ENCODE data around the gene FBXO11.

DNA sequence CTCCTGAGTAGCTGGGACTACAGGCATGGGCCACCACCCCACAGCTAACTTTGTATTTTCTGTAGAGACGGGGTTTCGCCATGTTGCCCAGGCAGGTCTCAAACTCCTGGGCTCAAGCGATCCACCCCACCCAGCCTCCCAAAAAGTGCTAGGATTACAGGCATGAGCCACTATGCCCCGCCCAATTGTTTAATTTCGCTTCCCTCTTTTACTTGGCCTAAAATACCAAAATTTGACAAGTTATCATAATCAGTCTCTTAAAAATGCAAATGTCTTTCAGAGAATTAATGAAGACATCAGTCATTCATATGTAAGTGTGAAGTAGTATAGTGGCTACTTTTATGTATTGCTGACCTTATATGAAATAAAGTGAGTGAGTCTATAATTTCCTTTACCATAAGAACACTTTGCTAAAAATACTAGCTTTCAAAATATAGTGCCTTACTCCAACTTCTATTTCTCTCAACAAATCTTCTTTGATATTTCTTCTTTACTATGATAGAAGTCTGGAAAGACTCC, 9.8 kb downstream of the FBXO11 start:
- no peak for TF ChIP-seq EZH2 (IDR thresholded peaks at IDR 0.05; ENCODE audit: low read length, missing control alignments)
- TF ChIP-seq, protein P1, sequence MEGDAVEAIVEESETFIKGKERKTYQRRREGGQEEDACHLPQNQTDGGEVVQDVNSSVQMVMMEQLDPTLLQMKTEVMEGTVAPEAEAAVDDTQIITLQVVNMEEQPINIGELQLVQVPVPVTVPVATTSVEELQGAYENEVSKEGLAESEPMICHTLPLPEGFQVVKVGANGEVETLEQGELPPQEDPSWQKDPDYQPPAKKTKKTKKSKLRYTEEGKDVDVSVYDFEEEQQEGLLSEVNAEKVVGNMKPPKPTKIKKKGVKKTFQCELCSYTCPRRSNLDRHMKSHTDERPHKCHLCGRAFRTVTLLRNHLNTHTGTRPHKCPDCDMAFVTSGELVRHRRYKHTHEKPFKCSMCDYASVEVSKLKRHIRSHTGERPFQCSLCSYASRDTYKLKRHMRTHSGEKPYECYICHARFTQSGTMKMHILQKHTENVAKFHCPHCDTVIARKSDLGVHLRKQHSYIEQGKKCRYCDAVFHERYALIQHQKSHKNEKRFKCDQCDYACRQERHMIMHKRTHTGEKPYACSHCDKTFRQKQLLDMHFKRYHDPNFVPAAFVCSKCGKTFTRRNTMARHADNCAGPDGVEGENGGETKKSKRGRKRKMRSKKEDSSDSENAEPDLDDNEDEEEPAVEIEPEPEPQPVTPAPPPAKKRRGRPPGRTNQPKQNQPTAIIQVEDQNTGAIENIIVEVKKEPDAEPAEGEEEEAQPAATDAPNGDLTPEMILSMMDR (conservative IDR thresholded peaks at IDR 0.05 in 1 of 2, IDR thresholded peaks at IDR 0.05 in 1 of 2; ENCODE audit: low read depth in 1 of 2, low read length in 2 of 2): no peak

Data from fibroblast of lung (primary cell).